Endothelial cell of umbilical vein (primary cell): ENCODE data around the gene DDRGK1.

Experiments
- EZH2 ChIP-seq: IDR thresholded peaks from 2 replicates; pipeline ENCODE4 v1.6.1; 2012; ENCODE audit warnings: borderline replicate concordance, low read depth, mild to moderate bottlenecking, moderate library complexity, low read length, inconsistent platforms; ENCODE audit not compliant: severe bottlenecking
- MYC ChIP-seq: IDR thresholded peaks from one replicate; pipeline ENCODE4 v1.6.1; 2011; ENCODE audit warnings: mild to moderate bottlenecking, low read depth, low read length
- POLR2A ChIP-seq: IDR thresholded peaks from 2 replicates; pipeline ENCODE4 v1.6.1; 2012; ENCODE audit warnings: low read depth, mild to moderate bottlenecking, control low read depth, low read length
- POLR2AphosphoS5 ChIP-seq: IDR thresholded peaks from 2 replicates; pipeline ENCODE4 v1.6.1; 2012; ENCODE audit warnings: low read depth, mild to moderate bottlenecking, control low read depth, low read length, moderate library complexity; ENCODE audit not compliant: insufficient read depth
- TF ChIP-seq, protein P1 (sequence below), 2 donors: IDR thresholded peaks; 1 replicate in 1 of 2; 2 replicates in 1 of 2; pipeline ENCODE4 v1.5.1; 2011; ENCODE audit warnings: low read length in 2 of 2, mild to moderate bottlenecking in 2 of 2, moderate library complexity in 2 of 2, control low read depth in 1 of 2, inconsistent platforms in 1 of 2, low read depth in 1 of 2; ENCODE audit not compliant: insufficient read depth in 1 of 2; ENCODE audit errors: extremely low read depth in 1 of 2

DNA sequence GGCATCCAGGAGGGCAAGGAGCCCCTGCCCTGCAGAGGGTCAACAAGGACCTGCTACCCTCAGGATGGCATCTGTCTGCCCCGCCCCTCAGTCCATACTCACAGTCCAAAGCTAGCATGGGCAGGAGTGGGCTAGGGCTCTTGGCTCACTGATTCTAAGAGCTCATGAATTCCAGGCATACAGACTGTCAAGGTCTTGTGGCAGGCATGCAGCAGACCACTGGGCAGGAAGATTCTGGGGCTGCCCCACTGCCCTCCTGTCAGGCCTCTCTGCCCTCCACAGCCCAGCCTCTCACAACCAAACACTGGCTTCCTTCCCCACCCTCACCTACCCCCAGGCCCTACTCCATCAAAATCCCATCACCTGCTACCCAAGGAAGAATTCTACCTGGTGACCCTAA lies 40.1 kb upstream of the DDRGK1 start:
- TF ChIP-seq POLR2A: no peak
- TF ChIP-seq, protein P1, sequence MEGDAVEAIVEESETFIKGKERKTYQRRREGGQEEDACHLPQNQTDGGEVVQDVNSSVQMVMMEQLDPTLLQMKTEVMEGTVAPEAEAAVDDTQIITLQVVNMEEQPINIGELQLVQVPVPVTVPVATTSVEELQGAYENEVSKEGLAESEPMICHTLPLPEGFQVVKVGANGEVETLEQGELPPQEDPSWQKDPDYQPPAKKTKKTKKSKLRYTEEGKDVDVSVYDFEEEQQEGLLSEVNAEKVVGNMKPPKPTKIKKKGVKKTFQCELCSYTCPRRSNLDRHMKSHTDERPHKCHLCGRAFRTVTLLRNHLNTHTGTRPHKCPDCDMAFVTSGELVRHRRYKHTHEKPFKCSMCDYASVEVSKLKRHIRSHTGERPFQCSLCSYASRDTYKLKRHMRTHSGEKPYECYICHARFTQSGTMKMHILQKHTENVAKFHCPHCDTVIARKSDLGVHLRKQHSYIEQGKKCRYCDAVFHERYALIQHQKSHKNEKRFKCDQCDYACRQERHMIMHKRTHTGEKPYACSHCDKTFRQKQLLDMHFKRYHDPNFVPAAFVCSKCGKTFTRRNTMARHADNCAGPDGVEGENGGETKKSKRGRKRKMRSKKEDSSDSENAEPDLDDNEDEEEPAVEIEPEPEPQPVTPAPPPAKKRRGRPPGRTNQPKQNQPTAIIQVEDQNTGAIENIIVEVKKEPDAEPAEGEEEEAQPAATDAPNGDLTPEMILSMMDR (IDR thresholded peaks at IDR 0.05; ENCODE audit: extremely low read depth in 1 of 2, insufficient read depth in 1 of 2, low read depth in 1 of 2, low read length in 2 of 2): no peak
- TF ChIP-seq POLR2AphosphoS5: no peak
- no peak for TF ChIP-seq EZH2
- TF ChIP-seq MYC: no peak
